Mucosa of descending colon (tissue), 3 donors: ENCODE measurements around the gene TPTE2. TPM values are rescaled to one million over a fixed set of nuclear protein-coding genes. Genes with fewer than 3 reads are reported as not detected.
"Not testable (repeated sequence)": the region's sequence is repeated elsewhere in the genome, so short reads cannot be mapped to it uniquely, and the experiment has no call there.

ENCODE experiments used
- ATAC-seq: fragments of 200-7000 bp; cut with Tn5 transposase; one replicate; pipeline ENCODE4 v1.9.1; 2020; ENCODE audit warnings: mild to moderate bottlenecking, moderate library complexity
- DNase-seq, 3 donors: peaks; one replicate each; pipeline ENCODE4 v3.0.0-alpha.2; 2020
- H3K36me3 ChIP-seq: fragments of 200-600 bp; one replicate; pipeline ENCODE4 v1.8.0; 2021; ENCODE audit warnings: low read depth, mild to moderate bottlenecking
- H3K4me1 ChIP-seq: fragments of 200-600 bp; one replicate; pipeline ENCODE4 v1.8.0; 2021; ENCODE audit warnings: low read depth, mild to moderate bottlenecking
- H3K4me3 ChIP-seq: fragments of 200-600 bp; one replicate; pipeline ENCODE4 v1.8.0; 2021; ENCODE audit warnings: mild to moderate bottlenecking
- H3K9me3 ChIP-seq: fragments of 200-600 bp; one replicate; pipeline ENCODE4 v1.8.0; 2021; ENCODE audit warnings: mild to moderate bottlenecking
- CTCF ChIP-seq: fragments of 200-600 bp; IDR thresholded peaks from one replicate; pipeline ENCODE4 v1.8.0; 2022; ENCODE audit warnings: antibody characterized with exemption, mild to moderate bottlenecking
- intact Hi-C, 2 donors: fragments of 100-400 bp; cut with DNase I in 1 of 2; cut with micrococcal nuclease in 1 of 2; formaldehyde crosslinking; loops; one replicate each; pipeline versions ENCODE4 v1.11.0 to v1.11.1; 2022; cut with DNase I, micrococcal nuclease
- long read RNA-seq, 2 donors: library from polyadenylated mRNA; unstranded; transcript quantifications; one replicate each; pipeline ENCODE4 v2.0.0, GENCODE V29; 2019 to 2021
- total RNA-seq, 3 donors: library from RNA; stranded (reverse); fragmentation: NEBNext Ultra II Directional in 2 of 3; extraction: Animal tissue kit (Norgen Biotek cat#: 25700) in 2 of 3; gene quantifications; one replicate each; pipeline versions ENCODE4 v1.2.1 to v1.2.4, GENCODE V29; 2021 to 2023
- donor health status: DM: no; HTN: no; CAD: no; lungs with moderate emphysema.
- donor health status: DM: no; HTN: no; CAD: no.
- donor health status: DM: no; HTN: yes; CAD: no.

TPTE2 gene
- total RNA-seq: not detected
- long read RNA-seq, donor 1: 0 reads
- long read RNA-seq, donor 2: 0 reads

GRCh38 chr13:19561127-19561582 lies at the start of gene TPTE2:
Gene TPTE2 (minus strand): TSS chr13:19561532. CDS start chr13:19503234, 58,298 bp downstream.
- intact Hi-C loops, ATAC-seq, DNase-seq, H3K36me3 ChIP-seq, H3K4me1 ChIP-seq, H3K9me3 ChIP-seq, H3K4me3 ChIP-seq: not testable (repeated sequence)

DNA sequence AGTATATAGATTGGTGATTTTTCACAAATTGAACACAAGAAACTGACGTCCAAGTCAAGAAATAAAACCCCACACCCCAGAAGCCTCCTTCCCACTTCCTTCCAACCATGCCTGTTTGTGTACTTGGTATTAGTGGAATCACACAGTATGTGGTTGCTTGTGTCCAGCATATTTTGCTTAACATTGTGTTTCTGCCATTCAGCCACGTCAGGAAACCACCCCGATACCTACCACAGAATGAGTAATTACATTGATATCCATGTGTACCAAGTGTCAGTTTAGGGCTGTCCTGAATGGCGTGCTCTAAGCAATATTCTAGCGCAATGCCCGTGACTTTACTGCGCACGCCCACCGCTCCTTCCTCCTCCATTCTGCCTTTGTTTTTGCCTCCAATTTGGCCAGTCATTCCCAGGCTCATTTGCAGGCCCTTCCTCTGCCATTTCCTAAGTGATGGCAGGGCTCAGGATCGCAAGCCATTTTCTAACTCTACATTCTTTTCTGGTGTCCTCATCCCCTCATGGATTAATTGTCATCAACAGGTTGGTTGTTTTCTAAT lies 46.3 kb upstream of the TPTE2 start:
- no peak for ATAC-seq
- no peak for DNase-seq
- no peak for TF ChIP-seq CTCF
- Histone ChIP-seq H3K36me3 (no peaks in the 10 kb centered on the region), H3K4me1 (no peaks in the 10 kb centered on the region), H3K9me3 (peaks cover 5% of the 10 kb centered on the region), H3K4me3 (no peak overlapping the region)
- intact Hi-C loops: no loop called here

DNA sequence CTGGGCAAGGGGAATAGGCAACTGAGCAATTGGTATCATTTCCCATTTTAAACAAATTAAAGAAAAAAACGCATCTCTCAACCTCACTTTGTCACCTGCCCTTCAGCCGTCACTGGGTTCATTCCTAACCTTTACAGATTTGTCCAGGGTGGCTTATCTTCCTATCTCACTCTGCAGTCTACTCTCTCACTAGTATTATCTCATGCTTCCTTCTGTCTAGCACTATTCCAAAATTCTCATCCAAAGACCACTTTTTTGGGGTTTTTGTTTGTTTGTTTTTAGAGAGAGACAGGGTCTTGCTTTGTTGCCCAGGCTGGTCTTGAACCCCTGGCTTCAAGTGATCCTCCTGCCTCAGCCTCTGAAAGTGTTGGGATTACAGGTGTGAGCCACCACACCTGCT lies 45.4 kb upstream of the TPTE2 start:
- ATAC-seq (no peak), DNase-seq (no peak)
- intact Hi-C loops: no loop called here
- TF ChIP-seq CTCF: no peak
- peaks cover 5% of the 10 kb centered on the region for H3K9me3 ChIP-seq
- H3K4me3 ChIP-seq: no peak overlapping the region
- no peaks in the 10 kb centered on the region for H3K36me3 ChIP-seq
- peaks cover 2% of the 10 kb centered on the region for H3K4me1 ChIP-seq

GRCh38 chr13:19606152-19606551 lies 44.8 kb upstream of the TPTE2 start:
- no peak for ATAC-seq
- Histone ChIP-seq H3K9me3 (peaks cover 5% of the 10 kb centered on the region), H3K4me1 (peaks cover 2% of the 10 kb centered on the region), H3K36me3 (no peaks in the 10 kb centered on the region), H3K4me3 (no peak overlapping the region)
- DNase-seq: no peak
- TF ChIP-seq CTCF: no peak
- intact Hi-C loops: no loop called here

DNA sequence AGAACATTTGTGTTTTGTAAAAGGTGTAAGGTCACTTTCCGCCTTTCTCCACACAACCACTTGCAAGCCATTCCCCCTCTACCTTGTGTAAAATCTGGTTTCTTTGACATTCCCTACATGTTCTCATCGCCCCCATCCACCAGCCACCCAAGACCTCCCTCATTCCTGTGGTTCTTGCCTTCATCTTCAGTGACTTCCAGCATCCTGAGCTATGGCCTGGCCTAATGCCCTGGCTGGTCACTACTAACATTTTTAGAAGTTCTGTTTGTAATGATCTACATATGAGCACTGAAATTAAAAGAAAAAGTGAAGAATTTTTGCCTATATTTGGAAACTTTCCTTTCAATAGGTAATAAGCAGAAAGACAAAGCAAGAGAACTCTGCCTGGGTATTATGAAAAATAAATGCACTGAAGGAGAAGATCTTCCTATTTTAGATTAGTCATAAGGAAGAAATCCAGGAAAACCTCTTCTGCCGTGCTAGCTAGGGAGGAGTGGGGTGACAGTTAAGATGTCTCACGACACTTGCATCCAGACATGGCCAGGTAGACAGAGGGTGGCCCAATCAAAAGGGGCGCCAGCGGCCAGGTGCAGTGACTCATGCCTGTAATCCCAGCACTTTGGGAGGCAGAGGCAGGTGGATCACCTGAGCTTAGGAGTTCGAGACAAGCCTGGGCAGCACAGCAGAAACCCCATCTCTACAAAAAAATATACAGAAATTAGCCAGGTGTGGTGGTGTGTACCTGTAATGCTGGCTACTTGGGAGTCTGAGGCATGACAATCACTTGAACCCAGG lies 44.0 kb upstream of the TPTE2 start:
- Histone ChIP-seq H3K36me3 (no peaks in the 10 kb centered on the region), H3K4me1 (peaks cover 2% of the 10 kb centered on the region), H3K9me3 (peaks cover 5% of the 10 kb centered on the region), H3K4me3 (no peak overlapping the region)
- DNase-seq (no peak), ATAC-seq (no peak)
- intact Hi-C loops: no loop called here
- no peak for TF ChIP-seq CTCF

DNA sequence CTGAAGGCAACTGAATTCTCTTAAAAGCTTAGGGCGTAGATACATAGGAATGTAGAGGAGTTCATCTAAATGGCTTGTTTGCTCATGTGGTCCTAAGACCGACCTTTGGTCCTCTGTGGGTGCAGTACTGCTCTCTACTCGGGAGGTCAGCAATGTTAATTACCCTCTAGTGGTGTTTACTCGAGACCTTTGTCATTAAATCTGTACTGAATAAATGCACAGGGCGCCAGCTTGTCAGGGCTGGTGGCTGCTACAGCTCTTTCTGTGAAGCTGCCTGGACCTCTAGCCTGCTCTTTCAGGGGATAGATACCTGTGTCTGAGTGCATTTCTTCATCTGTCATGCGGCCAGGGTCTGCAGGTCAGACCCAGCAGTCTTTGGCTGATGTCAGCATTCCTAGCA lies 43.0 kb upstream of the TPTE2 start:
- Histone ChIP-seq H3K4me1 (peaks cover 2% of the 10 kb centered on the region), H3K9me3 (peaks cover 5% of the 10 kb centered on the region), H3K36me3 (no peaks in the 10 kb centered on the region), H3K4me3 (no peak overlapping the region)
- no peak for TF ChIP-seq CTCF
- DNase-seq (no peak), ATAC-seq (no peak)
- intact Hi-C loops: no loop called here
